ENCODE data around the gene C4orf50.

DNA sequence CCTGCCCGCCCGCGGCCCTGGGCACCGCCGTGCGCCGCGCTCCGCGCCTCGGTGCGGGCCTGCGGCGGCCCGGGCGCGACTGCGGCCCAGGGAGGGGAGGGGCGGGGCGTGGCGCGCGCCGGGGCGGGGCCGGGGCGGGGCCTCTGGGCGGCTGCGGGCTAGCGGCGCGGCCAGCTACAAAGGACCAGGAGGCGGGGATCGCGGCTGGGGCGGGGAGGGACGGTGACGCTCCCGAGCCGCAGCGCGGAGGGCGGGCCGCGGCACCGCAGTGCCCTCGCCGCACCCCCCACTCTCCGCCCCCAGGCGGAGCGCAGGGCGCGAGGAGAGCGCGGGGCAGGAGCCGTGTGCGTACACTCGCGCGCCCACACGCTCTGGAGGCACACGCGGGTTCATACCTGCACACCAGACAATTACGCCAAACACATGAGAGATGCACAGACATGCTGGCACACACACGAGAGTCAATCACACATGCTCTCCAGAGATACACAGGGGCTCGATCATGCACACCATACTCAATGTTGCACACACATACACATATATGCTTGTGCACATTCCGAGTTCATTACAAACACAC lies 125.1 kb downstream of the C4orf50 start, which contains the start of gene CRMP1:
- TF ChIP-seq POLR2AphosphoS5 (IDR thresholded peaks at IDR 0.05; ENCODE audit: insufficient read depth in 1 of 2, low read depth in 1 of 2) (no peak), POLR2A (IDR thresholded peaks at IDR 0.05) (no peak)
- TF ChIP-seq, protein P1, sequence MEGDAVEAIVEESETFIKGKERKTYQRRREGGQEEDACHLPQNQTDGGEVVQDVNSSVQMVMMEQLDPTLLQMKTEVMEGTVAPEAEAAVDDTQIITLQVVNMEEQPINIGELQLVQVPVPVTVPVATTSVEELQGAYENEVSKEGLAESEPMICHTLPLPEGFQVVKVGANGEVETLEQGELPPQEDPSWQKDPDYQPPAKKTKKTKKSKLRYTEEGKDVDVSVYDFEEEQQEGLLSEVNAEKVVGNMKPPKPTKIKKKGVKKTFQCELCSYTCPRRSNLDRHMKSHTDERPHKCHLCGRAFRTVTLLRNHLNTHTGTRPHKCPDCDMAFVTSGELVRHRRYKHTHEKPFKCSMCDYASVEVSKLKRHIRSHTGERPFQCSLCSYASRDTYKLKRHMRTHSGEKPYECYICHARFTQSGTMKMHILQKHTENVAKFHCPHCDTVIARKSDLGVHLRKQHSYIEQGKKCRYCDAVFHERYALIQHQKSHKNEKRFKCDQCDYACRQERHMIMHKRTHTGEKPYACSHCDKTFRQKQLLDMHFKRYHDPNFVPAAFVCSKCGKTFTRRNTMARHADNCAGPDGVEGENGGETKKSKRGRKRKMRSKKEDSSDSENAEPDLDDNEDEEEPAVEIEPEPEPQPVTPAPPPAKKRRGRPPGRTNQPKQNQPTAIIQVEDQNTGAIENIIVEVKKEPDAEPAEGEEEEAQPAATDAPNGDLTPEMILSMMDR (IDR thresholded peaks at IDR 0.05) = no peak

Measured in vagina (tissue), 2 donors.